Measurements from ENCODE around the gene CLPSL1. TPM values are rescaled to one million over a fixed set of nuclear protein-coding genes. Genes with fewer than 3 reads are reported as not detected.

The CLPSL1 gene
- total and polyA plus RNA-seq, 2 donors (not counting 1 experiment from before 2014, with no cell fraction given): not detected

- Histone ChIP-seq H3K27me3 (ENCODE audit: control insufficient read depth, insufficient read depth, low read length) (peaks cover 16% of the 10 kb centered on the region), H3K36me3 (ENCODE audit: control insufficient read depth, insufficient read depth, low read length) (no peaks in the 10 kb centered on the region), H3K4me2 (ENCODE audit: extremely low read depth, insufficient read depth, low read length) (no peak overlapping the region)
These were observed 6.0 kb downstream of the CLPSL1 start for GRCh38 chr6:35786810-35787209.

GRCh38 chr6:35787266-35788218, 6.7 kb downstream of the CLPSL1 start:
- H3K9ac ChIP-seq (ENCODE audit: insufficient read depth, low read length): no peak overlapping the region
- no peaks in the 10 kb centered on the region for H3K4me1 ChIP-seq (ENCODE audit: control insufficient read depth, extremely low read depth, insufficient read depth, low read length)
- no peaks in the 10 kb centered on the region for H3K9me3 ChIP-seq (ENCODE audit: control insufficient read depth, insufficient read depth, low read depth, low read length)
- TF ChIP-seq CTCF (conservative IDR thresholded peaks at IDR 0.05 in 1 of 2, IDR thresholded peaks at IDR 0.05 in 1 of 2; ENCODE audit: low read depth in 1 of 2, low read length in 2 of 2): no peak
- no peak for TF ChIP-seq EZH2 (IDR thresholded peaks at IDR 0.05; ENCODE audit: low read length, missing control alignments)
- H3K4me3 ChIP-seq (replicated peaks in 1 of 4; ENCODE audit: control extremely low read depth in 1 of 4, insufficient read depth in 1 of 4, low read depth in 3 of 4, low read length in 4 of 4): no peak overlapping the region
- H3K36me3 ChIP-seq (ENCODE audit: control insufficient read depth, insufficient read depth, low read length): no peaks in the 10 kb centered on the region
- H4K20me1 ChIP-seq (ENCODE audit: control insufficient read depth, extremely low read depth, insufficient read depth, low read length): no peaks in the 10 kb centered on the region
- H2AFZ ChIP-seq (ENCODE audit: low read length): no peak overlapping the region
- H3K27me3 ChIP-seq (ENCODE audit: control insufficient read depth, insufficient read depth, low read length): peaks cover 16% of the 10 kb centered on the region
- H3K4me2 ChIP-seq (ENCODE audit: extremely low read depth, insufficient read depth, low read length): no peak overlapping the region
- H3K79me2 ChIP-seq (ENCODE audit: control insufficient read depth, insufficient read depth, low read length): no peaks in the 10 kb centered on the region
- no peak overlapping the region for H3K27ac ChIP-seq (ENCODE audit: insufficient read depth, low read length)
- DNase-seq (ENCODE audit: low read depth in 2 of 2): no peak

More at GRCh38 chr6:35786810-35787209, 6.0 kb downstream of the CLPSL1 start:
- Histone ChIP-seq H3K4me1 (ENCODE audit: control insufficient read depth, extremely low read depth, insufficient read depth, low read length) (no peaks in the 10 kb centered on the region), H4K20me1 (ENCODE audit: control insufficient read depth, extremely low read depth, insufficient read depth, low read length) (no peaks in the 10 kb centered on the region), H3K27ac (ENCODE audit: insufficient read depth, low read length) (no peak overlapping the region), H3K4me3 (replicated peaks in 1 of 4; ENCODE audit: control extremely low read depth in 1 of 4, insufficient read depth in 1 of 4, low read depth in 3 of 4, low read length in 4 of 4) (no peak overlapping the region), H3K79me2 (ENCODE audit: control insufficient read depth, insufficient read depth, low read length) (no peaks in the 10 kb centered on the region), H3K9ac (ENCODE audit: insufficient read depth, low read length) (no peak overlapping the region), H2AFZ (ENCODE audit: low read length) (no peak overlapping the region), H3K9me3 (ENCODE audit: control insufficient read depth, insufficient read depth, low read depth, low read length) (no peaks in the 10 kb centered on the region)
- TF ChIP-seq EZH2 (IDR thresholded peaks at IDR 0.05; ENCODE audit: low read length, missing control alignments) (no peak), CTCF (conservative IDR thresholded peaks at IDR 0.05 in 1 of 2, IDR thresholded peaks at IDR 0.05 in 1 of 2; ENCODE audit: low read depth in 1 of 2, low read length in 2 of 2) (no peak)
- DNase-seq (ENCODE audit: low read depth in 2 of 2): no peak

GRCh38 chr6:35788423-35788982, 7.7 kb downstream of the CLPSL1 start:
- H2AFZ ChIP-seq (ENCODE audit: low read length): no peak overlapping the region
- no peak for DNase-seq (ENCODE audit: low read depth in 2 of 2)
- no peaks in the 10 kb centered on the region for H3K36me3 ChIP-seq (ENCODE audit: control insufficient read depth, insufficient read depth, low read length)
- no peak overlapping the region for H3K4me2 ChIP-seq (ENCODE audit: extremely low read depth, insufficient read depth, low read length)
- H4K20me1 ChIP-seq (ENCODE audit: control insufficient read depth, extremely low read depth, insufficient read depth, low read length): no peaks in the 10 kb centered on the region
- H3K79me2 ChIP-seq (ENCODE audit: control insufficient read depth, insufficient read depth, low read length): no peaks in the 10 kb centered on the region
- H3K4me3 ChIP-seq (replicated peaks in 1 of 4; ENCODE audit: control extremely low read depth in 1 of 4, insufficient read depth in 1 of 4, low read depth in 3 of 4, low read length in 4 of 4): no peak overlapping the region
- no peak overlapping the region for H3K9ac ChIP-seq (ENCODE audit: insufficient read depth, low read length)
- TF ChIP-seq CTCF (conservative IDR thresholded peaks at IDR 0.05 in 1 of 2, IDR thresholded peaks at IDR 0.05 in 1 of 2; ENCODE audit: low read depth in 1 of 2, low read length in 2 of 2) (no peak), EZH2 (IDR thresholded peaks at IDR 0.05; ENCODE audit: low read length, missing control alignments) (no peak)
- no peak overlapping the region for H3K27ac ChIP-seq (ENCODE audit: insufficient read depth, low read length)
- H3K27me3 ChIP-seq (ENCODE audit: control insufficient read depth, insufficient read depth, low read length): peaks cover 16% of the 10 kb centered on the region
- H3K9me3 ChIP-seq (ENCODE audit: control insufficient read depth, insufficient read depth, low read depth, low read length): no peaks in the 10 kb centered on the region
- no peaks in the 10 kb centered on the region for H3K4me1 ChIP-seq (ENCODE audit: control insufficient read depth, extremely low read depth, insufficient read depth, low read length)

All from fibroblast of lung (primary cell).